Cardiac muscle cell (in vitro differentiated cells and primary cell): ENCODE data around the gene BBX. TPM values are rescaled to one million over a fixed set of nuclear protein-coding genes. Genes with fewer than 3 reads are reported as not detected.
A peak's percentile ranks its signal among the peaks of the same experiment; 100 is the strongest.

Source experiments
- DNase-seq, 2 donors: peaks; one replicate each; pipeline versions ENCODE4 v3.0.0 to v3.0.0-alpha.2; 2010 to 2017; ENCODE audit warnings: low read depth in 1 of 2, low spot score in 1 of 2
- H3K27ac ChIP-seq: fragments of 200-600 bp; sonication (generic); 2 replicates; pipeline ENCODE4 v1.5.1; 2016
- H3K27me3 ChIP-seq: fragments of 200-600 bp; sonication (generic); 2 replicates; pipeline ENCODE4 v1.6.0; 2016; ENCODE audit warnings: control low read depth
- H3K36me3 ChIP-seq: fragments of 200-600 bp; sonication (generic); 2 replicates; pipeline ENCODE4 v1.5.1; 2016; ENCODE audit warnings: control low read depth
- H3K4me1 ChIP-seq: fragments of 200-600 bp; sonication (generic); 2 replicates; pipeline ENCODE4 v1.8.1; 2017; ENCODE audit warnings: low read depth, mild to moderate bottlenecking, mixed run types
- H3K4me3 ChIP-seq: fragments of 200-600 bp; sonication (generic); 2 replicates; pipeline ENCODE4 v1.5.1; 2016; ENCODE audit warnings: mild to moderate bottlenecking
- H3K9me3 ChIP-seq: fragments of 200-600 bp; sonication (generic); 2 replicates; pipeline ENCODE4 v1.5.1; 2017; ENCODE audit warnings: low read depth, mild to moderate bottlenecking, control low read depth
- CTCF ChIP-seq: IDR thresholded peaks from 2 replicates; pipeline ENCODE4 v1.5.1; 2012; ENCODE audit warnings: low read depth, mild to moderate bottlenecking, low read length
- polyA plus RNA-seq: library from polyadenylated mRNA; unstranded; fragments of >200 nt; fragmentation: Nextera tagmentation; extraction: Ambion mirVana; gene quantifications from 2 replicates; pipeline ENCODE4 v1.2.1, GENCODE V29; 2016
- total RNA-seq: library from RNA; depleted of rRNA; stranded (reverse); fragments of >200 nt; gene quantifications from 2 replicates; pipeline ENCODE4 v1.2.3, GENCODE V29; 2016

The BBX gene
- total and polyA plus RNA-seq, 2 experiments from 2014 or later: 77.5 to 96.2 TPM

GRCh38 chr3:107745354-107745753 is 222.6 kb downstream of the BBX start:
- Histone ChIP-seq H3K36me3 (peaks cover 14% of the 10 kb centered on the region), H3K27ac (no peak overlapping the region), H3K4me3 (no peak overlapping the region), H3K9me3 (no peaks in the 10 kb centered on the region), H3K27me3 (no peaks in the 10 kb centered on the region), H3K4me1 (peaks cover 2% of the 10 kb centered on the region)
- DNase-seq: no peak
- TF ChIP-seq CTCF: no peak

- no peaks in the 10 kb centered on the region for H3K4me1 ChIP-seq
- DNase-seq: peak; percentile 44 to 52
Measured at GRCh38 chr3:107752202-107752990, 229.6 kb downstream of the BBX start.

GRCh38 chr3:107753494-107753893 is 230.7 kb downstream of the BBX start:
- Histone ChIP-seq H3K27ac (no peak overlapping the region), H3K4me3 (no peak overlapping the region), H3K36me3 (peaks cover 5% of the 10 kb centered on the region), H3K27me3 (no peaks in the 10 kb centered on the region), H3K9me3 (no peaks in the 10 kb centered on the region), H3K4me1 (no peaks in the 10 kb centered on the region)
- peak; percentile 47 to 52 for DNase-seq
- TF ChIP-seq CTCF: peak; percentile 65

More at GRCh38 chr3:107752202-107752990, 229.6 kb downstream of the BBX start:
- no peaks in the 10 kb centered on the region for H3K27me3 ChIP-seq
- no peak overlapping the region for H3K27ac ChIP-seq
- TF ChIP-seq CTCF: peak; percentile 65
- no peak overlapping the region for H3K4me3 ChIP-seq
- no peaks in the 10 kb centered on the region for H3K9me3 ChIP-seq
- peaks cover 9% of the 10 kb centered on the region for H3K36me3 ChIP-seq

GRCh38 chr3:107753976-107754375 is 231.2 kb downstream of the BBX start:
- Histone ChIP-seq H3K4me3 (no peak overlapping the region), H3K4me1 (no peaks in the 10 kb centered on the region)
- no peak for TF ChIP-seq CTCF

GRCh38 chr3:107756649-107757048 is 233.9 kb downstream of the BBX start:
- TF ChIP-seq CTCF: no peak
- no peaks in the 10 kb centered on the region for H3K27me3 ChIP-seq
- DNase-seq: no peak
- H3K4me1 ChIP-seq: peaks cover 4% of the 10 kb centered on the region
- no peak overlapping the region for H3K27ac ChIP-seq
- peaks cover 3% of the 10 kb centered on the region for H3K36me3 ChIP-seq
- no peak overlapping the region for H3K4me3 ChIP-seq
- no peaks in the 10 kb centered on the region for H3K9me3 ChIP-seq

More at GRCh38 chr3:107753976-107754375, 231.2 kb downstream of the BBX start:
- no peaks in the 10 kb centered on the region for H3K27me3 ChIP-seq
- DNase-seq: no peak
- peaks cover 3% of the 10 kb centered on the region for H3K36me3 ChIP-seq
- H3K27ac ChIP-seq: no peak overlapping the region
- H3K9me3 ChIP-seq: no peaks in the 10 kb centered on the region
